ENCODE results near the gene C19orf33. TPM values are rescaled to one million over a fixed set of nuclear protein-coding genes. Genes with fewer than 3 reads are reported as not detected.
A peak's percentile ranks its signal among the peaks of the same experiment; 100 is the strongest.

Gene C19orf33
- total RNA-seq, 1 experiment from 2014 or later = 16.1 TPM

- H3K27ac Mint-ChIP-seq = peak overlapping the region; percentile 94
- TF ChIP-seq AFF4 (CRISPR knock-in tag; IDR thresholded peaks at IDR 0.05; ENCODE audit: borderline replicate concordance) (no peak), CTCF (IDR thresholded peaks at IDR 0.05) (no peak), ZNF512 (CRISPR knock-in tag; IDR thresholded peaks at IDR 0.05; ENCODE audit: borderline replicate concordance) (no peak), FOXK1 (CRISPR knock-in tag; IDR thresholded peaks at IDR 0.05) (no peak), MYBL2 (CRISPR knock-in tag; IDR thresholded peaks at IDR 0.05) (no peak), EMX1 (CRISPR knock-in tag; IDR thresholded peaks at IDR 0.05) (no peak), E2F1 (CRISPR knock-in tag; IDR thresholded peaks at IDR 0.05) (no peak), HMGXB4 (CRISPR knock-in tag; IDR thresholded peaks at IDR 0.05) (no peak), GRHL2 (CRISPR knock-in tag; IDR thresholded peaks at IDR 0.05; ENCODE audit: insufficient replicate concordance, severe bottlenecking) (no peak), CREB1 (CRISPR knock-in tag; IDR thresholded peaks at IDR 0.05) (no peak), NR1H2 (CRISPR knock-in tag; IDR thresholded peaks at IDR 0.05) (no peak), ATF1 (CRISPR knock-in tag; IDR thresholded peaks at IDR 0.05) (no peak), ARID4B (CRISPR knock-in tag; IDR thresholded peaks at IDR 0.05; ENCODE audit: borderline replicate concordance) (no peak), ATF6 (CRISPR knock-in tag; IDR thresholded peaks at IDR 0.05) (no peak), FOXJ3 (CRISPR knock-in tag; IDR thresholded peaks at IDR 0.05; ENCODE audit: borderline replicate concordance) (no peak), ZMAT4 (CRISPR knock-in tag; IDR thresholded peaks at IDR 0.05) (no peak), CDX4 (CRISPR knock-in tag; IDR thresholded peaks at IDR 0.05; ENCODE audit: borderline replicate concordance) (no peak)
- peaks cover 52% of the 10 kb centered on the region for H3K4me1 Mint-ChIP-seq
- ChIA-PET CTCF (interaction anchor here (0.6 to 1.6 kb wide), 14 partner anchors 10 to 132 kb away, joined by 3 to 7 read pairs (median 4); partner anchors contain the start of genes C19orf33, FAM98C, PPP1R14A and PSMD8), POLR2A (interaction anchor here (0.6 kb wide), 1 partner anchor 117 kb away, joined by 3 read pairs; the partner anchor contains the start of gene GGN)
- ATAC-seq (no peak), DNase-seq (ENCODE audit: low spot score) (no peak)
- H3K27me3 Mint-ChIP-seq (ENCODE audit: low read depth) = no peaks in the 10 kb centered on the region
- H3K4me3 Mint-ChIP-seq = no peak overlapping the region
- H3K36me3 Mint-ChIP-seq = peaks cover 13% of the 10 kb centered on the region
- no peaks in the 10 kb centered on the region for H3K9me3 Mint-ChIP-seq
Observed at GRCh38 chr19:38270587-38271167, 33.4 kb upstream of the C19orf33 start.
